GM18502 (cell line): ENCODE results near the gene HECTD4.
"Not testable (repeated sequence)": the region's sequence is repeated elsewhere in the genome, so short reads cannot be mapped to it uniquely, and the experiment has no call there.

Source experiments
- ATAC-seq: cut with Tn5 transposase; IDR thresholded peaks from one replicate; pipeline ENCODE4 v1.9.1; 2021; ENCODE audit warnings: mild to moderate bottlenecking; ENCODE audit not compliant: unreplicated experiment, poor library complexity

Gene HECTD4

DNA sequence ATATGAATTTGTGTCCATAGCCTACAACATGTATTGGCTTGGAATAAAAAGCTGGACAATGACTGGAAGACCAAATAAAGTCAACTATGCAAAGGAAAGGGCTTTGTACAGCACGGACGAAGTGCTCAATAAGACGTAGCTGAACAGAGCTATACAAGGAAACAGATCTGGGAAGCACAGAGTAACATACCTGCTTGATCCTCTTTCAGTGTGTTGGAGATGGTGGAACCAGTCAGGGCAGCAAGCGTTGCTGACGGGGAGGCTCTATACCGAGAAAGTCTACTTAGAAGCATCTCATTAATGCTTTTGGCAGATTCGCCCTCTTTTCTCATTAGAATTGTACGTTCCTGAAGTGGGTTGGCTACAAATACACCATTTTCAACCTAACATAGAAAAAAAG is 99.3 kb downstream of the HECTD4 start:
- no peak for ATAC-seq

DNA sequence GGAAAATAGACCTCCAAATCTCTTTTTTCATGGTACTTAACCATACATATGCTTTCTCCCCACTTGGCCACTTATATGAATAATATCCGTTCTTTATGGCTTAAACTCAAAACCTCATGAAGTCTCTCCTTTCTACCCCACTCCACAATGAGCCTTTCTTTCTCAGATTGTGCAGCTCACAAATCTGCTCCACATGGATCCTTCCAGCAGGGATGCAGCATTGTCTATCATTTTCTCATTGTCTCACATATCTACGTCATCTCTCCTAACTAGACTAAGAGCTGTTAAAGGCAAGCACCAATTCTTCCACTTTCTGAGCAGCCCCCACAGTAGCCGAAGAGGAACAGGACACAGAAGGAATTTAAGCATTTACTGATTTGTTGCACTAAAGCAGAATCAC is 106.4 kb downstream of the HECTD4 start:
- ATAC-seq, result no peak

DNA sequence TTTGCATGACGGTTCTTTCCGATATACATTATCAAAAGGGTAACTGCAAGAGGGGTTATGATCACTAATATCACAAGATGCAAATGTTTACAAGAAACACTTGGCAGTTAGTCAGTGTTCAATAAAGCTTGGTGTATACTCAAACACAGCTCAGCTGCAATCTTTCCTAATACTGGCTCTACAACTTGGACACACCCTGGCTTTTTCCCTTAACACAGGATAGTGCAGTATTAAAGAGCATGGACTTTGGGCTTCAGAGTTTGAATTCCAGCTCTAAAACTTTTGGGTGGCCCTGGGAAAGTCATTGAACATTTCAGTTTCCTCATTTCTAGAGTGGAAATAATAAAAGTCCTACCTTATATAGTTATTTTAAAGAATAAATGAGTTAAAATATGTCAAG is 107.0 kb downstream of the HECTD4 start:
- ATAC-seq, result no peak

DNA sequence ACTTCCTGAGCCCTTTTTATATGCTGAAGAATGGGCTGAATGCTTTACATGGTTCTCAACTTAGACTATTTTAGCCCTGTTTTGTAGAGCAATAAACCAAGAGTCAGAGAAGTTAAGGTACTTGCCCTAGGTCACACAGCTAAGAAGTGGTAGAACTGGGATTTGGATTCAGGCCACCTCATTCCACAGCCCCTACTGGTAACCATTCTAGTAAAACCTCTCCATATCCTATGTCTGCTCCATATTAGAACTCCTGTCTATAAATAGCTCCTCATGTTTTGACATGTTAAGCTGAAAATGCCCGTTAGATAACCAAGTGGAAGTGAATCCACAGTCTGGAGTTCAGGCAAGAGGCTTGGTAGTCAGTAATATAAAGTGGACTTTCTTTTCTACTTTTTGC is 111.6 kb downstream of the HECTD4 start:
- ATAC-seq, result no peak

DNA sequence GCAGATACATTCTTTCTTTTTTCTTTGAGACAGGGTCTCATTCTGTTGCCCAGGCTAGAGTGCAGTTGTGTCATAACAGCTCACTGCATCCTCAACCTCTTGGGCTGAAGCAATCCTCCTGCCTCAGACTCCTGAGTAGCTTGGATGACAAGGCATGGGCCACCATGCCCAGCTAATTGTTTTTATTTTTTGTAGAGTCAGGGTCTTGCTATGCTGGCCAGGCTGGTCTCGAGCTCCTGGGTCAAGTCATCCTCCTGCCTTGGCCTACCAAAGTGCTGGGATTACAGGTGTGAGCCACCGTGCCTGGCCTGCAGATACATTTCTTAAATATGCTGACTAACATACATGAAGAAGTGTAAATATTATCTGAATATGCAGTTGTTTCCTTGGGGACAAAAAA is 115.8 kb downstream of the HECTD4 start:
- ATAC-seq, result no peak

DNA sequence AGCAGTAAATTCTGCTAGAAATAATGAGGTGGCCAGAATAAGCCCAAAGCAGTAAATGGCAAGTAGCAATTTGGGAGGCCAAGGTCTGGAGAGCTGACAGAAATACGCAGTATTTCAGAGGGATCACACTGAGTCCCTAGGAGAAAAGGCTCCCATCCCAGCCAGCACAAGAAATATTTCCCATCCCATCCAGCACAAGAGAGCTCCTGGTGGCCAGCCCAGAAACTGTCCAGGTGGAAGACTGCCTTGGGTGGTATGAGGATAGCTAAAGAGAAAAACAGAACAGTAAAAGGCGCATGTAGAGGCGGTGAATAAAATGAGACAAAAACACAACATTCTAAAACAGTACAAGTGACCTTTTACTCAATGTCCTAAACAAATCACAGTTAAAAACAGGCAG is 120.7 kb downstream of the HECTD4 start:
- ATAC-seq, result no peak

DNA sequence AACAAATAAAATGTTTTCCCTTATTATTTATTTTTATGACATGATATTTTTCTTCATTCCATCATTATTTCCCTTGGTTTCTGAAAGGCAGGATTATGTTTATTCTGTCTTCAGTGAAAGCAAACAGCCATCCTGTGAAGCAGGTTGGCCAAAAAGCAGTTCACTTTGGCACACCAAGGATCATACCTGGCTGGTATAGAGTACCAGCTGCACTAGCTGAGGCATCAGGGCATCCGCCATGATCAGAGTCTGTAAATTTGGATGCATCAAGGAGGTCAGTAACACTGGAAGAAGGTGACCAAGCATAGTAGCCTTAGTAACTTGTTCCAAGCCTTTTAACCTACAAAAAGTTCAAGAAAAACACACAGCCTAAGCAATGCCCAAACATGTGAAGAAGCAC is 123.3 kb downstream of the HECTD4 start:
- no peak for ATAC-seq

DNA sequence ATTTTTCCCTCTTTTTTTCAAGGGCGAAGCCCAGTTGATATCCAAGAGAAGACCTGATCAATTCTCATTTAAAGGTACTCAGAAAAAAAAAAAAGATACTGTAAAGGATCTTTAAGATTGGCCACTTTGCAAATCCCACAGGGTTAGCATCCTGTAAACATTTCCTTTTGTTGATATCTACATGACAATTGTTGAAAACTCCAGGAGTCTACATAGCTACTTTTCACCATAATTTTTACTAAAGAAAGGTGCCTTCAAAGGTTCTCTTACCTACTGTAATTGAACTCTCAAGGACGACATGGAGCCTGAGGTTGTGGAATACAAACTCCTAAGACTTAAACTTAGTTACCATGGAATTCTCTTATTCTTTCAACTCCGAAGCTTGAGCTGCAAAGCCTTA is 125.5 kb downstream of the HECTD4 start:
- no peak for ATAC-seq

DNA sequence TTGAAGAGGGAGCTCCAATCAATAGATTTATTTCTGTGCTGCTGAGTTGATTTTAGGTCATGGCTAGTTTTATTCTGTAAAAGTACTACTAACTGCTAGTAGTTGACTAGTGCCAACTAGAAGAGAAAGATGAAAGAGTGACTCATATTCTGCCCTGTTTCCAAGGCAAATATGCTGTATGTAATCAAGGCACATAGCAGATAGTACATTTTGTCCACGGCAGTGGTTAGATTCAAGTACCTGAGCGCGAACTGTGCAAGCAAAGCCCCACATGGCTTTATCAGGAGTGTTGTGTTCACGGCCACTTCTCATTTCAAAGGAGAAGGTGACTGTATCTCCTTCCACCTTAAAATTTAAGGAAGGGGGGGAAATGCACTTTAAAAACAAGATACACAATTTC is 130.0 kb downstream of the HECTD4 start:
- no peak for ATAC-seq

DNA sequence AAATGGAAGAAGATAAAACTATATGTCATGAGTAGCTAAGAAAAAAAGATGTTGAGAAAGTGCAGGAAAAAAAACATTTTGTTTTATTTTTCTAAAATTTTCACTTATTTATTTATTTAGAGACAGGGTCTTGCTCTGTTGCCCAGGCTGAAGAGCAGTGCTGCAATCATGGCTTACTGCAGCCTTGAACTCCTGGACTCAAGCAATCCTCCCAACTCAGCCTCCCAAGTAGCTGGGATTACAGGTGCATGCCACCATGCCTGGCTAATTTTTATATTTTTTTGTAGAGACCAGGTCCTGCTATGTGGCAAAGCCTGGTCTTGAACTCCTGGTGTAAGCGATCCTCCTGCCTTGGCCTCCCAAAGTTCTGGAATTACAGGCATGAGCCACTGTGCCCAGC is 137.3 kb downstream of the HECTD4 start:
- not testable (repeated sequence) for ATAC-seq

DNA sequence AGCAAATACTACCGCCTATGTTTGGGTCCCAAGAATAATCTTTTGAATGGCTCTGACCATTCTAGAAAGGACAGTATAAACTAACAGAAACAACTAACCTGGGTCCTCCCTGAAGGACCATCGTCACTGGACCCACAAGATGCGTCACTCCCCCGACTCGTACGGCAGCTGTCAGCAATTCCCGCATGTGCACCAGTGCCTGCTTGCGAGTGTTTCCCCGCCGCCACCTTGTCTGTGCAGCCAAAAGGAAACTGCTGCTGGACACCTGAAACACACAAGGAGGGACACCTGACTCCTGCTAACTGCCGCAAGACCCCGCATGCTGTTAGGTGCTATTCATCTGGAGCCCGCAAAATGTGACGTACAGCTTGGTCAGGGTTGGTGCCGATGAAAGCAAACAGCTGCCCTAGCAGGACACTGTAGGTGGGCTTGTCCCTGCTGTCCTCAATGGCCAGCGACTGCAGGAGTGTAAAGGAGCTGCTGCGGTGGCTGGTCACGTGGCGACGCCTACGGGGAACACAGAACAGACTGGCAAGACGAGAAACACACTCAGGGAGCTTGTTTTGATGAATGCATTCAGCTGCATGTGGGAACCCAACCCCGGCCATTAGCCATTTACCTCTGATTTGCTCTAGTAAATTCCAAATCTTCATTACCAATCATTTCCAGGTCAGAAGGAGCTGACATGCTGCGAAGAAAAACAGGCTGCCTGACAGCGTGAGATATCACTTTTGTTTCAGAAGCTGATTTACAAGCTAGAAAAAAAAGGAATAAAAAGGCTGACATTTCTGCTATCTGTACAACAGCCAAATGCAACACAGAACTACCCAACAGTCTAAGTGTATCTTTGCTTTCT is 138.7 kb downstream of the HECTD4 start:
- ATAC-seq, result no peak

DNA sequence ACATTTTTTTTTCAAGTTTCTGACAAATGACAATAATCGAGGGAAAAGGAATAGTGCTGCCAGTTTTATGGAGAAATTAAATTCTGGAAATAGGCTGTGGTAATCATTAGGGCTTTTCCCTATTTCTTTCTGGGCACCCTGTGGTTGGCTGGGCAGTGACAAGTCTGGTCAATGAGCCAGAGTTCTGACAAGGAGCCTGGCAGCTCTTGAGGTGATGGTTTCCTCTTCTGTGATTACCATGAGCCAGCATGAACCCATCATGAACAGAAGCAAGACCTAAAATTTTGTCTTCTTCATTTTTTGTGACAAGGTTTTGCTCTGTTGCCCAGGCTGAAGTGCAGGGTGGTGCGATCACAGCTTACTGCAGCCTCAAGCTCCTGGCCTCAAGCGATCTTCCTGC is 141.1 kb downstream of the HECTD4 start:
- ATAC-seq, result no peak

DNA sequence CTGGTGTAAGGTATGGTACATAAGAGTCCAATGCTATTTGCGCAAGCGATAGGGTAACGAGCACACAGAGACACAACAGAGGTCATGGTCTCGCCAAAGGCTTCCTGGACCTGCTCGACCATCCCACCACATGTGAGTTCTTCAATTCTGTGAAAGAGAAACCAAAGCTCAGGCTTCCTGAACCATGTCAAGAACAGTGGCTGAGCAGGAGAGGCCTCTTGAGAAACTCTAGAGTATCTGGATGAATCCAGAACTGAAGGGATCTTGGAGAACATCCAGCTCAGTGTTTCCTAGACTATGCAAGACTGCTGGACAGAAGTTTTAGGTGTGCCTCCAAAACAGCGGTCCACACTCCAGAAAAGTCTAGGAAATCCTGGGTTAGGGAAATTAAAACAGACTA is 142.3 kb downstream of the HECTD4 start:
- ATAC-seq, result no peak

DNA sequence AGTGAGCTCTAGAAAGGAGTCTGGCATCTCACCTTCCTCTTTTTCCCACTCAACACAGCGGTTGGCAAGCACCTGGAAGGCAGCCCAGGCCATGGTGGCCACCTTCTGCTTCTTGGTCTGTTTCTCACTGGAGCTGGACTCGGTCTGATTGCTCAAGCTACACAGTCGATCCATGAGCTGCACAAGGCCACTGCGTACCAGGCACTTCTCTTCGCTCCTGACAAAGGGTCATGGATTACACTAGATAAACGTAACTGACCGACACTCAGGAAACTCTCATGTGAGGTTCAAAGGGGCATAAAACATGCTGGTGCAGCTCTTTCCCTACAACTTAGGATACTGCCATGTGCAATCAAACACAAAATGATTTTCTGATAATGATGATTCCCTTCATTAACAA is 143.2 kb downstream of the HECTD4 start:
- ATAC-seq, result no peak

DNA sequence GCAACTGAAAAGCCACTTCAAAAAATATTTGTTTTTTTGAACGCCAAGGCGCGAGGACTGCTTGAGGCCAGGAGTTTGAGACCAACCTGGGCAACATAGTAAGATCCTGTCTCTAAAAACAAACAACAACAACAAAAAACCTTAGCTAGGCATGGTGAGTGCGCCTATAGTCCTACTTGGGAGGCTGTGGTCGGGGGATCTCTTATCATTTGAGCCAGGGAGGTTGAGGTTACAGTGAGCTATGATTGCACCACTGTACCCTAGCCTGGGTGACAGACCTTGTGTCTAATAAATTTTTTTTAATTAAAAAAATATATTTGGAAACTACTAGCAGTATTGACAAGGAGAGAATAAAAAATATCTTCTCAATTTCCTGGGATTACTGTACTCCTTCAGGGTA is 143.8 kb downstream of the HECTD4 start:
- ATAC-seq, result no peak

DNA sequence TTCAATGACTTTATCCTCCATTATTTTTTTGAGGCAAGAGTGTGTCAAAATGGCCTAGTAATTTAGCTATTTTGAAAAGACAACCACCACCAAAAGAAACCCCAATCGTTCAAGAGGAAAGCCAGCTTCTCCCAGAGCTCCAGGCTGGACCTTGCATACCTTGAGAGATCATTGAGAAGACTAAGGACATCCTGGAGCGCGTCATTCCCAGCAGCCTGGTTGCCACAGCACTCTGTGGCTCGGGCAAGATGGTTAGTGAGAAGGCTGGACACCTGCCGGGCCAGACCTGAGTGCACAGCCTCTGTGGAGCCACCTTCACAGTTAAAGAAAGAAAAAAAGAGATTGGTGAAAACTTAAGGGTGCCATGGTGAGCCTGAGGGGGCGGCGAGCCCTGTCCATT is 145.4 kb downstream of the HECTD4 start:
- ATAC-seq, result no peak

DNA sequence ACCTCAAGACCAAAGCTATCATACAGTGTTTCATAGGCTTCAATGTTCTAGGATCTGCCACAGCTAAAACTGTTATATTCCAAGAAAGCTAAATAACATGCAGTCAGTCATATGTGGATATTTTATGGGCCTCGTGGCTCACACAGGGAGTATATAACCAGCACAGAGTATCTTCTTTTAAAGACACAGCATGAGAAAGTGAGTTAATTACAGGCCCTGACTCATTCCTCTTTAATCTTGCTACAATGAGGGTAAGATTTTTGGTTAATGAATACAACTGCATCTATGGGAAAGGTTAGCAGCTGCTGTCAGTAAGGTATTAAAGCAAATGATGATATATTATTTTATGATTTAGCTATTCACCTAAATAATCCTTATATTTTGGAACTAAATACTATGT is 145.8 kb downstream of the HECTD4 start:
- ATAC-seq, result no peak

DNA sequence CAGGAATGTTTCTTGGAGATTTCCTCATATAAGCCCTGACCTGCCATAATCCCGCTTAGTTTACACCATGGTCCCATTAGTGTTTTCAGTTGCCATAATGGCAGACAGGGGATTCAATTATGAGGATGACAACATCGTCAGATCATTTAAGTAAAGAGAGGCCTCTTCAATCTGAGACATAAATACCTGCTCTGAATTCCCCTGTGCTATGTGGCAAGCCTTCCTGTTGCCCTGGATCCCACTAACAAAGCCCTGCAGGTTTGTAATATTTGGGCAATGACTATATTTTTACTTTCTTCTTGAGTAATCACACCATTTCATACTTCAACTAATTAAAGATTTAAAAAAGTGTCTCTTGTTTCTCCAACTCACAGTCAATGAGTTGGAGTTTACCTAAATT is 147.9 kb downstream of the HECTD4 start:
- no peak for ATAC-seq

DNA sequence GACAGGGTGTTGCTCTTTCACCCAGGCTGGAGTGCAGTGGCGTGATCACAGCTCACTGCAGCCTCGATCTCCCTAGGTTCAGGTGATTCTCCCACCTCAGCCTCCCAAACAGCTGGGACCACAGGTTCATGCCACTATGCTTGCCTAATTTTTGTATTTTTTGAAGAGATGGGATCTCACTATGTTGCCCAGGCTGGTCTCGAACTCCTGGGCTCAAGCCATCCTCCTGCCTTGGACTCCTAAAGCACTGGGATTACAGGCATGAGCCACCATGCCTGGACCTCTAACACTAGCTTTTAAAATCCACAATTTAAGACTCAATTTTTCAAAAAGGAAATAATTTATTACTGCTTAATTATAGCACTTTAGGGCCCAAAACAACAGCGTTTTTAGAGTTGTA is 149.0 kb downstream of the HECTD4 start:
- ATAC-seq, result no peak

DNA sequence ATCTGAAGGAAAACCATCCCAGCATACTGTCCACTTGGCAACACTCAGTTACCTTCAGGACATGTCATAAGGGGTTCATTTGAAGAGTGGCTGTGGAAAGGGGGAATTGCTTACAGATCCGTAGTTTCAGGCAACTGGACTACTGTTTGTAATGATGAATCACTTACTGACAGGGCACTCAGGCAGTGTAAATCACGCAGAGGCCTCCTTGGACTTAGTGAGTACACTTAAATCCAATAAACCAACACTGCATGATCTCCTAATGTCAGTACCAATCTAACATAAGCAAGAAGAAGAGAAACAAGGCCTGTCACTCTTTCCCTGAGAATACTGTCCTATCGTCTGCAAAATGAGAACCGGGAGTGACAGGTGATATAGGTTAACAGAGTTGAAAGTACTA is 152.1 kb downstream of the HECTD4 start:
- ATAC-seq, result no peak

DNA sequence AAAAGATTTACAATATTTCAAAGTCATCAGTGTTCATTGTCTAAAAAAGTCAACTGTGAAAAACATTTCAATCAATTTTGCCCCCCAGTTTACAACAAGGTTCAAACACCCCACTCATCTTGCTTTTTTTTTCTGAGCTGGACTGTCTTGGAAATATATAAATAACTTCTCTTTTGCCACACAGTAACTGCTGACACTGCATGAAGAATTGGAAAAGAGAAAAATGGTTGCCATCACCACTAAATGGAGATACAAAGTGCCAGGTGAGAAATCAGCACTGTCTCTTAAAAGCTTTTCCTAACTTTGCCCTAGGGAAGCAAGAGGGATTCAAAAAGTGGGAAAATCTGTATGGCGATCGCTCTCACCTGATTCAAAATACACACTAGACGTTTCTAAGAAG is 155.5 kb downstream of the HECTD4 start:
- ATAC-seq, result no peak

DNA sequence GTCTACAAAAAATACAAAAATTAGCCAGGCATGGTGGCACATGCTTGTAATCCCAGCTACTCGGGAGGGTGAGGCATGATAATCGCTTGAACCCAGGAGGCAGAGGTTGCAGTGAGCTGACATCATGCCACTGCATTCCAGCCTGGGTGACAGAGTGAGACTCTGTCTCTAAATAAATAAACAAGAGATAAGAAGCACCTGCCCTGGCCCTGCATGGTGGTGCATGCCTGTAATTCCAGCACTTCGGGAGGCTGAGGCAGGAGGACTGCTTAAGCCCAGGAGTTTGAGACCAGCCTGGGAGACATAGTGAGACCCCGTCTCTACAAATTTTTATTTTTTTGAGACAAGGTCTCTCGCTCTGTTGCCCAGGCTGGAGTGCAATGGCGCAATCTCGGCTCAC is 161.6 kb downstream of the HECTD4 start:
- ATAC-seq, result not testable (repeated sequence)

DNA sequence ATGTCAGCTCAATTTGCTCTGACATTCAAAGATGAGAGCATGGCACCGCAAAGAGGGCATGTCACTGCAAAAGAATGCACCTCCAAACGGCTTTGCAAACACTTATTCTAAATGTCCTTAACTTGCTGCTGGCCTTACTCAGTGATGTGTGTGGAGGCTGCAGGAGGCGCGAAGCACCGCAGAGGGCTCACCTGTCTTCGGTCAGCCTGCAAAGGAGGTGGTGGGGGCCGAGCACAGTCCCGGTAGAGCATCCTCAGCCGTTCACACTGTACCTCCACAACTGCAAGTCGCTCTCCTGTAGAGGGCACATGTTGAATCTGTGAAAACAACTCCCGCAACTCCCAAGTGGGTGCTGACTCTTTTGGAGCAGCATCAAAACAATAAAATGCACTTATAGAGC is 163.0 kb downstream of the HECTD4 start:
- no peak for ATAC-seq
